Ishikawa (cell line): Measurements from ENCODE around the gene GRK3.

ENCODE experiments used
- CEBPB ChIP-seq: IDR thresholded peaks from 2 replicates; pipeline ENCODE4 v1.6.1; 2012
- CREB1 ChIP-seq: IDR thresholded peaks from 2 replicates; pipeline ENCODE4 v1.6.1; 2012; ENCODE audit warnings: low read depth
- EGR1 ChIP-seq: IDR thresholded peaks from 2 replicates; pipeline ENCODE4 v1.6.1; 2012
- EP300 ChIP-seq: IDR thresholded peaks from 2 replicates; pipeline ENCODE4 v1.6.1; 2012; ENCODE audit warnings: borderline replicate concordance
- FOXM1 ChIP-seq: IDR thresholded peaks from 2 replicates; pipeline ENCODE4 v1.6.1; 2012; ENCODE audit warnings: low read depth, borderline replicate concordance
- MAX ChIP-seq: IDR thresholded peaks from 2 replicates; pipeline ENCODE4 v1.6.1; 2012
- RAD21 ChIP-seq: IDR thresholded peaks from 2 replicates; pipeline ENCODE4 v1.6.1; 2012; ENCODE audit warnings: low read depth
- REST ChIP-seq: IDR thresholded peaks from 2 replicates; pipeline ENCODE4 v1.6.1; 2012; ENCODE audit warnings: low read depth, mild to moderate bottlenecking
- TAF1 ChIP-seq: IDR thresholded peaks from 2 replicates; pipeline ENCODE4 v1.6.1; 2012; ENCODE audit warnings: low read depth, mild to moderate bottlenecking
- TCF12 ChIP-seq: IDR thresholded peaks from 2 replicates; pipeline ENCODE4 v1.6.1; 2012; ENCODE audit warnings: low read depth
- TEAD4 ChIP-seq: IDR thresholded peaks from 2 replicates; pipeline ENCODE4 v1.6.1; 2012
- YY1 ChIP-seq: IDR thresholded peaks from 2 replicates; pipeline ENCODE4 v1.6.1; 2012; ENCODE audit warnings: low read depth
- ZBTB7A ChIP-seq: IDR thresholded peaks from 2 replicates; pipeline ENCODE4 v1.6.1; 2012; ENCODE audit warnings: low read depth

GRCh38 chr22:25546242-25546641, 18.2 kb upstream of the GRK3 start:
- TF ChIP-seq EP300: no peak
- TF ChIP-seq MAX: no peak
- no peak for TF ChIP-seq TCF12
- no peak for TF ChIP-seq RAD21
- no peak for TF ChIP-seq EGR1
- TF ChIP-seq REST: no peak
- no peak for TF ChIP-seq TAF1
- no peak for TF ChIP-seq FOXM1
- TF ChIP-seq YY1: no peak
- TF ChIP-seq ZBTB7A: no peak
- no peak for TF ChIP-seq CEBPB
- TF ChIP-seq TEAD4: no peak
- no peak for TF ChIP-seq CREB1
